GM19438 (cell line): ENCODE results near the gene SULT1A1.
"Not testable (repeated sequence)": the region's sequence is repeated elsewhere in the genome, so short reads cannot be mapped to it uniquely, and the experiment has no call there.

Experiments
- ATAC-seq: cut with Tn5 transposase; IDR thresholded peaks from one replicate; pipeline ENCODE4 v1.9.1; 2021; ENCODE audit warnings: low read depth; ENCODE audit not compliant: unreplicated experiment

Gene SULT1A1

DNA sequence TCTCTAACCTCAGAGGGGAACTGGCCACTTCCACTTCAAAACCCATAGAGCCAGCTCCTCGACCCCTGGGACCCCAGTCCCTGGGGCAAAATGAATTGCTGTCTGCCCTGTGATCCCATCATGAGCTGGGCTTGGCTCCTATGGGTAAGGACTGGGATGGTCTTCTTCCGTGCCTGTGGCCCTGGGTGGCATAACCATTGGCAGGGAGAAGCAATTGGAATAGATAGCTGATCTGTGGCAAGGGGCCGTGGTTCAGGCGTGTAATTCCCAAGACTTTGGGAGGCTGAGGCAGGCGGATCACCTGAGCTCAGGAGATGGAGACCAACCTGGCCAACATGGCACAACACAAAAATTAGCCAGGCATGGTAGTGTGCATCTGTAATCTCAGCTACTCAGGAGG, 17.3 kb downstream of the SULT1A1 start:
- ATAC-seq: no peak

DNA sequence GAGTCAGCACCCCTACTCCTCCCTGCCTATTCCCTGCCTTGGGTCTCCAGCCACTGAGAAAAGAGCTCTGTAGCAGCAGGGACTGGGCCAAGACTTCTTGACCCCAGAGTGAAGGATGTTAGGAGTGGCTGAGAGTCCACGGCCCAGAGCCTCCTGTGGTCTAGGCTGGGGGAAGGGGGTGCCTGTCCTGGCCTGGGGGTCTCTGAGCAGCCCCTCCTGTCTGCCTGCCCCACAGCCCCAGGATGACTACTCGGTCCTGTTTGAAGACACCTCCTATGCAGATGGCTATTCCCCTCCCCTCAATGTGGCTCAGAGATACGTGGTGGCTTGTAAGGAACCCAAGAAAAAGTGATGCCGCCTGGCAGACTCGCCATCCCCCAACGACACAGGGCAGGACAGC, 18.5 kb downstream of the SULT1A1 start:
- ATAC-seq: no peak

DNA sequence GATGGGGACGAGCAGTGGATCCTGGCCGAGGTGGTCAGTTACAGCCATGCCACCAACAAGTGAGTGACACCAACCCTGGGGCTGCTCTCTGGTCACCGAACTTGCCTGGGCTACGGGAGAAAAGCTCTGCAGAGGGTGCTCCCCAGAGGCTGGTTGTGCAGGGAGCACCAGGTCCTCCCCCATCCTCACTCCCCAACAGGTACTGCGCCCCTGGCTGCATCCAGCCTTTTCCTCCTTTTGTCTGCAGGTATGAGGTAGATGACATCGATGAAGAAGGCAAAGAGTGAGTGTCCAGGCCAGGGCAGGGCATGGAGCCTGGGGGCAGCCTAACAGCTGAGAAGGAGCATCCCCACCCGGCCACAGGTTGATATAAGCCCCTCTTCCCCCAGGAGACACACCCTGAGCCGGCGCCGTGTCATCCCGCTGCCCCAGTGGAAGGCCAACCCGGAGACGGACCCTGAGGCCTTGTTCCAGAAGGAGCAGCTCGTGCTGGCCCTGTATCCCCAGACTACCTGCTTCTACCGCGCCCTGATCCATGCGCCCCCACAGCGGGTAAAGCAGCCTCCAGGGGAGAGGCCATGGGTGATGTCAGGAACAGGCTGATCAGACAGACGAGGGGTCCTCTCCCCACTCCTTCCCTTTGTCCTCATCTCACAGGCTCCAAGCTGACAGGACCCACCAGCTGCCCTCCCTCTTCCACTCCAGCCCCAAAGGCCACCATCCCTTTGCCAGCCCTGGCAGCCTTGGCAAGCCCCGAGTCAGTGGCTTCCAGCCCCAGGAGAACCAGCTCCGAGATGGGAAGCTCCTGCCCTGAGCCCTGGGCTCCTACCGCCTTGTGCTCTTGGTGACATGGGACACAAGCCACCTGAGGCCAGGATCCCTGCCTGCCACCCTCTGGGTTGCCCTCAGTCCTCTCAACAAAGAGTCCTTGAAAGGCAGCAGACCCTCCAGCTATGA, 19.2 kb downstream of the SULT1A1 start:
- ATAC-seq: no peak

DNA sequence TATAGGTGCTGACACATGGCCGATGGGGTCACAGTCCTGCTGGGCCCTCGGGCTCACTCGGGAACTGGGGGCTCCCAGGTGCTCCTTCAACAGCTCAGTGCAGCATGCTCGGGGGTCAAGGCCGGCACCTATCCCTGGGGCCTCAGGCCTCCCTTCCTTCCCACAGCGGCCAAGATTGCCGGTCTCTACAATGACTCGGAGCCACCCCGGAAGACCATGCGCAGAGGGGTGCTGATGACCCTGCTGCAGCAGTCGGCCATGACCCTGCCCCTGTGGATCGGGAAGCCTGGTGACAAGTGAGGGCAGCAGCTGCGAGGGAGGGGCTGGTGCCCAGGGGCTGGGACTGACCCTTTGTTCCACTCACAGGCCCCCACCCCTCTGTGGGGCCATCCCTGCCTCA, 19.9 kb downstream of the SULT1A1 start:
- ATAC-seq: no peak

DNA sequence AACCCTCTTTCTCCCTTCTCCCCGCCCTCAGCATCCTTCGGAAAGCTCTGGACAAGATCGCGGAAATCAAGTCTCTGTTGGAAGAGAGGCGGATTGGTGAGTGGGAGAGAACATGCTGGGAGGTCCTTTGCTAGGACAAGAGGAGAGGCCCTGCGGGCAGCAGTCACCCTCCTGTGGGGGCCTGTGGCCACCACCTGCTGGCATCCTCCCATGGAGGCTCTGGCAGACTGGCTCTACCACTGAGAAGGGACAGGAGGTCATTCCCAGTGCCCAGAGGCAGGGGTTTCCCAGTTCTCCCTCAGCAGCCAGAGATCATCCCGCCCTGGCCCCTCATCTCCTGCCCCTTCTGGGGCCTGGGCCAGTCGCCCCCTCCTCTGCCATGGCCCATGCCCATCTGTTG, 20.8 kb downstream of the SULT1A1 start:
- no peak for ATAC-seq

DNA sequence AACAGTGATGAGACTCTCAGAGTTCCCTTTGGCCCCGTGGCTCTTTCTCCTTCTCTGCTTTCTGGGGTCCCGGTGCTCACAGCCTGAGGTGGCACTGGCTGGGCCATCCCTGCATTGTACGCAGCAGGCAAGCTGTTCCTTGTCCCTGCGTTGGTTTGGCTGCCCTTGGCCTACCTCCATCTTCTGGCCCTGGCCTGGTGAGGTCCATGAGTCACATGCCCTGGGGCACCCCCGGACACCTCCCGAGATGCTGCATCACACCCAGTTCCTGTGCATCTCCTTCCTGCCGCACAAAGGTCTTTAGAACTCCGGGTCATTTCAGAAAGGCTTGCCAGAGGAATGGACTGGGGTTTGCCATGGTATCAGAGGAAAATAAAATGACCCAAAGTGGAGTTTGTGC, 22.5 kb downstream of the SULT1A1 start:
- no peak for ATAC-seq

DNA sequence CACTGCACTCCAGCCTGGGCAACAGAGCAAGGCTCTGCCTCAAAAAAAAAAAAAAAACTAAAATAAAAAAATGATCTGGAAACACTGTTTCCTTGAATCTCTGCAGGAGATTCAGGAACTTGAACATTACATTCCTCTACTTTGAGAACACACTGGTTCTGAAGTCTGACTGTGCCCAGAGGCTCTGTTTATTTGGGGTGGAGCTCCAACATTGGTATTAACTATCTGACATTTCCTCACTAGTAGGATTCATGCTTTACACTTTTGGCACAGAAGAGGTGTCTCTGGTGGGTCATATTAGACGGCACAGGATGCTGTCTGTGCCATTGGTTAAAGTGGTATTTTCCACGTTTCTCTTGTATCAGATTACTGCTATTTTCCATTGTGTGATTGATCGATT, 23.4 kb downstream of the SULT1A1 start:
- no peak for ATAC-seq

DNA sequence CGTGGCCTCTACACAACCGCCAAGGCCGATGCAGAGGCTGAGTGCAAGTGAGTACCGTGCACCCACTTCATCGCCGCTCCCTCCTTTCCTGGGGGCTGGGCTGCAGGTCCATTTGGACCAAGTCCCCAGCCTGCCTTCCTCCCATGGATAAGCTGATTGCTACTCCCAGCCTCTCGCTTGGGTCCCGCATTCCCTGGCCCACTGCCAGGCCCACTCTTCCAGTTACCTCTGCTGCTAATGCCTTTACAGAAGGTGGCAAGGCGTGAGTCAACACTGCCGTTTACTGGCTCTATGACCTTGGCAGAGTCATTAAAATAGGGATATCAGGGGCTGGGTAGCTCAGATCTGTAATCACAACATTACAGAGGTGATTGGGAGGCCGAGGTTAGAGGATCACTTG, 24.2 kb downstream of the SULT1A1 start:
- no peak for ATAC-seq

DNA sequence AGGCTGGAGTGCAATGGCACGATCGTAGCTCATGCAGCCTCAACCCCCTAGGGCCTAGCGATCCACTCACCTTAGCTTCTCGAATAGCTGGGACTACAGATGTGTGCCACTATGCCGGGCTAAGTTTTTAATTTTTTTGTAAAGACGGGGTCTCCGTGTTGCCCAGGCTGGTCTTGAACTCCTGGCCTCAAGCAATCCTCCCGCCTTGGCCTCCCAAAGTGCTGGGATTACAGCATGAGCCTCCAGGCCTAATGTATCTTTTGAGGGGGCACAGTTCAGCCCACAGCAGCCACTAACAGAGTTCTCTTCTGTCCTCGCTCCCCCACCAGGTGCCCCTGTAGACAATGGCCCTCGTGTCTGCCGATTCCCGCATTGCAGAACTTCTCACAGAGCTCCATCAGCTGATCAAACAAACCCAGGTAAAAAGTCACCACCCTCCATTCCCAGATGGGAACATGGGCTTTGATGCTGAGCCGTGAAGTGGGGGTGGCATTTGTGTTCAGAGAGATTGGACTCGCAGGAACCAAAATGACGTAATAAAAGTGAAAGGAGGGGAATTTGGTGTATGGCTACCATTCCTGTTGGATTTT, 29.0 kb downstream of the SULT1A1 start:
- ATAC-seq: no peak

DNA sequence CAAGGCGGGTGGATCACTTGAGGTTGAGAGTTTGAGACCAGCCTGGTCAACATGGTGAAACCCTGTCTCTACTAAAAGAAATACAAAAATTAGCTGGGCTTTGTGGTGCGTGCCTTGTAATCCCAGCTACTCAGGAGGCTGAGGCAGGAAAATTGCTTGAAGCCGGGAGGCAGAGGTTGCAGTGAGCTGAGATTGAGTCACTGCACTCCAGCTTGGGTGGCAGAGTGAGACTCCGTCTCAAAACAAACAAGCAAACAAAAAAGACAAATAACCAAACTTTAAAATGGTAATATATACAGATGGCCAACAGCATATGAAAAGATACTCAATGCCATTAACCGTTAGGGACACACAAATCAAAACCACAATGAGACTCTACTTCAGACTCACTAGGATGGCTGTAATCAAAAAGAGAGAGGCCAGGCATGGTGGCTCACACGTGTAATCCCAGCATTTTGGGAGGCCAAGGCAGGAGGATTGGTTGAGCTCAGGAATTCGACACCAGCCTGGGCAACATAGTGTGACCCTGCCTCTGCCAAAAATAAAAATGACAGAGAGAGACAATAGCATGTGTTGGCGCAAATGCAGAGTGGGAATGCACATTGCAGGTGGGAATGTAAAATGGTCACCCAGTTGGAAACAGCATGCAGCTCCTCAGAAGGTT, 34.3 kb downstream of the SULT1A1 start:
- no peak for ATAC-seq

DNA sequence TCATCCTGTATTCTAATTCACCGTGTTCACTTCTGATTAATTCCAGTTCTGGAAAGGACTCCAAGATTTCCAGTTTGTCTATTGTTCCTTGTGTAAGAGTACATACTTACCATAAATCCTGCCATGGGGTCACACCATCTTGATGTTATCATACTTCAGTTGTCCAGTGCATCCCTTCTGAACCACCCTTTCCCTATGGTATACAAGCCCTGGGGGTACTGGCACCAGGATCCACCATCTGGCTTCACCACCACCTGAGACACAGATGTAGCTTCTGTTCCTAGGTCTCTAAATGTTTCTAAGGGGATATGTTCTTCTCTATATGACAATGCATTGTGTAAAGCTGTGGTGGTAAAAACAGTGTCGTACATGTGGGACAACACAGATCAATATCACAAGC, 34.9 kb downstream of the SULT1A1 start:
- ATAC-seq: no peak

DNA sequence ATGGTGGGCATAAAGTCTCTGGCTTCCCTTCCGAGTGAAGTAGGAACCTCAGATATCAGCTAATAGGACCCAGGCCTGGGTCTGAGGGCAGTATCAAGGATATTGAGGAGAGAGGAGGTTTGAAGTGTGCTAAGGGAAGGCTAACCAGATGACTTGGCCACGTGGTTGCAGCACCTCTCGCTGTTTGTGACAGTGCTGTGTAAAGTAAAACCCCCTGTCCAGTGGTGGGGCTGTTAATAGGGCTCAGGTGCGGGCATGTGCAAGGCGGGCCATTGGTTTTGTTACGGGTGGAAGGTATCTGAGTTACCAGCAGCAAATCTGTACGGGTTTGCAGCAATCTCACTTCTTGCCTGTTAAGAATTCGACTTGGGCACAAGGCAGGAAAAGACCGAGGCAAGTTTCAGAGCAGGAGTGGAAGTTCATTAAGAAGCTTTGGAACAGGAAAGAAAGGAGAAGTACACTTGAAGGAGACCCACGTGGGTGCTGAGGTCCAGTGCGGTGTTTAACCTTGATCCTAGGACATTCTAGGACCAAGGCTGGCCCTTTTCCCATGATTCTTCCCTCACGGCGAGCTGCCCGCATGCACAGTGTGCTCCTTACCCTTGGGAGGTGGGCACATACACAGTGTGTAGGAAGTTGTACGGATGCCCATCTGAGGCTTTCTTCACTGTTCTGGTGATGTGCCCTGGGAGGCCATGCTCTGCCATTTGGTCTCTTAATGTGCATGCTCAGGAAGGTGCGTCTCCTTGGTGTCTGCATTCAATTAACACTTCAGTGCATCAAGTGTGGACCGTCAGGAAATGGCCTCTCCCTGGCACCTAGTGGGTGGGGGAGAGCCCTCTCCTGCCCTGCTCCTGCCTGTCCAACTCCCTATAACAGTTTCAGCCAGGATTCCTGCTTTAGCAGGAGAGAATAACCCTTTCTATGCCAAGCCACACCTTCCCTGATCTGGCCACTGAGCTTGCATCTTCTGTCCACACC, 35.8 kb downstream of the SULT1A1 start:
- no peak for ATAC-seq

DNA sequence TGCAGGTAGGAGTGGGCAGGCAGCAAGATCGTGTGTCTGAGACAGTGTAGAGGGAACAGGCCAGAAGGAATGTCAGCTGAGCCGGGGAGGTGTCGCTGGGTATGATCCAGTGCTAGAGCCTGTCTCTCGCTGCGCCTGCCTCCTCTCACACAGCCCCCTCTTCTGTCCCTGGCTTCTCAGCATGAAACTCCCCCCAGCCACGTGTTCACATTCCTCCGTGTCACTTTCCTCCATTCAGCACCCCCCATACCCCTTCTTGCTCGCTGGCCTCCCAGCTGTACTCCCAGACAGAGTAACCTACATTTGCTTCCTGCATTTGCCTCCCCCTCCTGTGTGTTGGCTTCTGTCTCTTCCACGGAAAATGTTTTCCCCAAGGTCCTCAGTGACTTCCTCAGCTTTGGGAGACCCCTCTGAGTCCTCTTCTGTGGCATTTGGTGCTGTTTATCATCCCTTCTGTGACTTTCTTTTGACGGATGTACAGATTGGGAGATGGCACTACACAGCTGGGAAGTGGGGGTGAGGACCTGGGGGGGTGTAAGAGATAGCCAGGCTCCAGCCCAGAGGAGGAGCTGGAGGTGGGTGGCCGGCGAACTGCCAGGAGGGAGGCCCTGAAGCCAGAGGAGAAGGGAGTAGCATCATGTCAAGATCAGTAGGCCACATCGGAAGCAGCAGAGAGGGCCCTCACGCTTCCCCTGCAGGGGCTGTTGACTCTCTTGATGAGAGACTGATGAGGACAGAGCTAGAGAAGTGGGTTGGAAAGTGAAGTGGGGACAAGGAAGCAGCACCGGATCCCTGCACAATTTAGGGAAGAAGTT, 36.9 kb downstream of the SULT1A1 start:
- no peak for ATAC-seq

DNA sequence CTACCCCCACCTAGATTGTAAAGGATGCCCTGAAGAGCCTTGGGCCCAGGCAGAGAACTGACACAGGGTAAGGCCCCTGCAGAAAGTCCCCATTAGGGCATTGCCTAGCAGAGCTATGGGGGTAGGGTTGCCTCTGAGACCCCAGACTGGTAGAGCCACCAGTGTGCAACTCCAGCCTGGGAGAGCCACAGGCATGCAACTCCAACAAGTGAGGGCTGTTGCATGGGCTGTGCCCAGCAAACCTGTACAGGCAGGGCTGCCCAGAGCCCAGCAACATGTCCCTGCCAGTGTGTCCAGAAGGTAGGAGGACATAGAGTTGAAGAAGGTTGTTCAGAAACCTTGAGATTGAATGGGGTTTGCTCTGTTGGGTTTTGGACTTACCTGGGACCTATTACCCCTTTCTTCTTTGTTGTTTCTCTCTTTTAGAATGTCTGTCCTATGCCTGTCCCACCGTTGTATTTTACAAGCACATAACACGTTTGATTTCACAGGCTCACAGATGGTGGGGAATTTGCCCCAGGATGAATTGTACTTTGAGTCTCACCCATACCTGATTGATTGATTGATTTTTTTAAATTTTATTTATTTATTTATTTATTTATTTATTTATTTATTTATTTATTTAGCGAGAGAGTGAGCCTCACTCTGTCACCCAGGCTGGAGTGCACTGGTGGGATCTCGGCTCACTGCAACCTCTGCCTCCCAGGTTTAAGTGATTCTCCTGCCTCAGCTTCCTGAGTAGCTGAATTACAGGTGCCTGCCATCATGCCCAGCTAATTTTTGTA, 39.7 kb downstream of the SULT1A1 start:
- no peak for ATAC-seq

DNA sequence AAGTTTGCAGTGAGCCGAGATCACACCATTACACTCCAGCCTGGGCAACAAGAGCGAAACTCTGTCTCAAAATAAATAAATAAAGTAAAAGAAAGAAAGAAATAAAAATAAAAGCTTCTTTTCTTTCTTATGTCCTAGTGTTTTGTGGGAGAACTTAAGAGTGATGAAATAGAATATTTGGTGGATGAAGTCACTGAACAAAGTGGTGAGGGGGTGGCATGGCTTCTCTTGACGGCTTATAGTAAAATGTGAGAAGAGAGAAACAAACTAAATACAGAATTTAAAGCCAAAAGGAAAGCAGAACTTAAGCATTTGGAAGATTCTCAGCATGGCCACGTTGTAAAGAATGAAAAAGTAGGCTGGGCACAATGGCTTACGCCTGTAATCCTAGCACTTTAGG, 40.8 kb downstream of the SULT1A1 start:
- ATAC-seq: no peak

DNA sequence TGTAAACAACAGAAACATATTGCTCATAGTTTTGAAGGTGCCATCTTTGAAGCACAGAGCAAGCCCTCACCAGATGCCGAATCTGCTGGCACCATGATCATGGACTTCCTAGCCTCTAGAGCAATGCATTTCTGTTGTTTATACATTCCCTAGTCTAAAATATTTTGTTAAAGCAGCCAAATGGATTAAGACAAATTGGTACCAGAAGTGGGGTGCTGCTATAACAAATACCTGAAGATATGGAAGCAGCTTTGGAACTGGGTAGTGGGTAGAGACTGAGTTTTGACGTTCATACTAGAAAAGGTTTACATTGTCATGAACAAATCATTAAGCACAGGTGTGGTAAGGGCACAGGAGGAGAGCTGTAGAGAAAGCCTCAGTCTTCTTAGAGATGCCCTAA, 42.6 kb downstream of the SULT1A1 start:
- no peak for ATAC-seq

DNA sequence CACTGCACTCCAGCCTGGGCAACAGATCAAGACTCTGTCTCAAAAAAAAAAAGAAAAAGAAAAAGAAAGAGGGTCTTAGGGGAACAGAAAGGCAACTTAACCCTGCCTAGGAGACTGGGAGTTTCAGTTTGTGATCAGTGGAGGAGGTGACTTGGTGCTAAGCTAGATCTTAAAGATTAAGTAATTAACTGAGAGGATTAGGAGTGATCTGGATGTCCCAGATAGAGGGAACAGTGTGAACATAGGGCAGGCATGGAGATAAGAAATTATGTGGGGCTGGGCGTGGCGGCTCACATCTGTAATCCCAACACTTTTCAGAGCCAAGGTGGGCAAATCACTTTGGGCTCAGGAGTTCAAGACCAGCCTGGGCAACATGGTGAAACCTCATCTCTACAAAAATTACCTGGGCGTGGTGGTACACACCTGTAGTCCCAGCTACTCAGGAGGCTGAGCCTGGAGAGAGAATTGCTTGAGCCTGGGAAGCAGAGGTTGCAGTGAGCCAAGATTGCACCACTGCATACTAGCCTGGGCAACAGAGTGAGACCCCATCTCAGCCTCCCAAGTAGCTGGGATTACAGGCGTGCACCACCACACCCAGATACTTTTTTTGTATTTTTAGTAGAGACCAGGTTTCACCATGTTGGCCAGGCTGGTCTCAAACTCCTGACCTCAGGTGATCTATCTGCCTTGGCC, 43.5 kb downstream of the SULT1A1 start:
- ATAC-seq: not testable (repeated sequence)

DNA sequence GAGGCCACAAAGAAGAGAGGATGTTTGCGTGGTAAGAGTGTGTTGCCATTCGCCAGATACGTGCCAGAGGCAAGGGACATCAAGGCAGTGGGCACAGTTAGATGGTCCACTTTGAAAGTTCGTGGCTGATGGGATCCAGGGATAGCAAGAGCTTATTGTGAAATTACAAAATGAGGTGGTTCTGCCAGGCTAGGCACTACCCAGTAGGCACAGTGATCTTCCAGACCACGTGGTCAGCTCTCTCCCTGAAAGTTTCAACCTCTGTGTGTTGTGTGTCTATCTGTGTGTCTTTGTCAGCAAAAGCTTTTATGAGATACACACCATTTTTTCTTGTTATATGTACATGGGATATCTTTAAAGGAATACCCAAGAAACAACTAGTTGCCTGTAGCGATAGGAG, 46.6 kb downstream of the SULT1A1 start:
- no peak for ATAC-seq
